Lower lobe of right lung (tissue), 2 donors: ENCODE results near the gene SIVA1. TPM values are rescaled to one million over a fixed set of nuclear protein-coding genes. Genes with fewer than 3 reads are reported as not detected.

ENCODE experiments used
- ATAC-seq, 2 donors: fragments of 200-7000 bp; cut with Tn5 transposase; one replicate each; pipeline ENCODE4 v1.9.1; 2020 to 2022; ENCODE audit warnings: mild to moderate bottlenecking in 2 of 2, moderate library complexity in 2 of 2
- DNase-seq: peaks from one replicate; pipeline ENCODE4 v3.0.0-alpha.2; 2020
- H3K27ac ChIP-seq: fragments of 200-600 bp; one replicate; pipeline ENCODE4 v1.8.0; 2022
- H3K27me3 ChIP-seq: fragments of 200-600 bp; one replicate; pipeline ENCODE4 v1.8.0; 2022; ENCODE audit warnings: low read depth
- H3K36me3 ChIP-seq: fragments of 200-600 bp; one replicate; pipeline ENCODE4 v1.8.0; 2022; ENCODE audit warnings: mild to moderate bottlenecking
- H3K4me1 ChIP-seq: fragments of 200-600 bp; one replicate; pipeline ENCODE4 v1.8.0; 2022
- H3K4me3 ChIP-seq: fragments of 200-600 bp; one replicate; pipeline ENCODE4 v1.8.0; 2022; ENCODE audit warnings: mild to moderate bottlenecking
- H3K9me3 ChIP-seq: fragments of 200-600 bp; one replicate; pipeline ENCODE4 v1.8.0; 2022
- CTCF ChIP-seq: fragments of 200-600 bp; IDR thresholded peaks from one replicate; pipeline ENCODE4 v1.8.0; 2022; ENCODE audit warnings: antibody characterized with exemption, mild to moderate bottlenecking
- intact Hi-C: fragments of 100-400 bp; cut with DNase I; formaldehyde crosslinking; loops from one replicate; pipeline ENCODE4 v1.11.0; 2022
- total RNA-seq: library from RNA; stranded (reverse); fragmentation: NEBNext Ultra II Directional; extraction: Animal tissue kit (Norgen Biotek cat#: 25700); gene quantifications from one replicate; pipeline ENCODE4 v1.2.1, GENCODE V29; 2021
- donor health status: DM: no; HTN: yes; CAD: no; lungs with severe emphysema.

SIVA1 gene
- total RNA-seq, 1 donor from 2014 or later, result 66.3 TPM

DNA sequence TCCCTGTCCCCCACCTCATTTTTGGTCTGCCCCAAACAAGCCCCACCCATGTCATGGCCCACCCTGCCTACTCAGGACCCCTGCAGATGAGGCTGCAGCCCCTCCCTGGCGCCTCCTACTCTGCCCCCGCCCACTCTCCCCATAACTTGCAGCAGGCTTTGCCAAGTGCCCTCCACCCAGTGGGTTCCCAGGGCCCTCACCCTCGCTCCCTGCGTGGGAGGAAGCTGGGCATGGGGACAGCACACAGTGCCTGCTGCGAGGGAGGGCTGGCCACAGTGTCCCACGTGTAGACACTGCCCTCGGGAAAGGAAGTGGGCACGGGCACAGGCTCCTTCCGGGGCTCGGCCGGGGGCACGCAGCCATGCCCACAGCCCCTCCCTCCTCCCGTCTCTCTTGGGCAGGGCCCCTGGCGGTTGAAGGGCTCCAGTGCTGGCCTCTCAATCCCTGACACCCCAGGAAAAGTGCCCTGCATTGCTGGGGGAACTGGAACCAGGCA is 33.2 kb downstream of the SIVA1 start:
- Histone ChIP-seq H3K4me1 (peaks cover 71% of the 10 kb centered on the region), H3K4me3 (no peak overlapping the region), H3K9me3 (no peaks in the 10 kb centered on the region), H3K36me3 (peaks cover 42% of the 10 kb centered on the region), H3K27me3 (no peaks in the 10 kb centered on the region), H3K27ac (peak overlapping the region; percentile 67)
- intact Hi-C loops, result no loop called here
- peak; percentile 31 for TF ChIP-seq CTCF
- ATAC-seq (peak; percentile 75 to 80), DNase-seq (peak; percentile 84)

GRCh38 chr14:104786726-104787675 is 34.1 kb downstream of the SIVA1 start:
- Histone ChIP-seq H3K9me3 (no peaks in the 10 kb centered on the region), H3K27ac (peak overlapping the region; percentile 67), H3K36me3 (peaks cover 49% of the 10 kb centered on the region), H3K4me3 (no peak overlapping the region), H3K4me1 (peaks cover 80% of the 10 kb centered on the region), H3K27me3 (no peaks in the 10 kb centered on the region)
- no peak for TF ChIP-seq CTCF
- DNase-seq (no peak), ATAC-seq (no peak)
- intact Hi-C loops, result no loop called here

GRCh38 chr14:104787736-104788135 is 34.8 kb downstream of the SIVA1 start:
- no peaks in the 10 kb centered on the region for H3K27me3 ChIP-seq
- H3K27ac ChIP-seq, result peak overlapping the region; percentile 67
- DNase-seq, result peak; percentile 82
- TF ChIP-seq CTCF, result no peak
- no peak overlapping the region for H3K4me3 ChIP-seq
- H3K36me3 ChIP-seq, result peaks cover 53% of the 10 kb centered on the region
- H3K4me1 ChIP-seq, result peaks cover 87% of the 10 kb centered on the region
- peak in 1 of 2 donors; percentile 29 for ATAC-seq
- intact Hi-C loops, result no loop called here
- H3K9me3 ChIP-seq, result no peaks in the 10 kb centered on the region

DNA sequence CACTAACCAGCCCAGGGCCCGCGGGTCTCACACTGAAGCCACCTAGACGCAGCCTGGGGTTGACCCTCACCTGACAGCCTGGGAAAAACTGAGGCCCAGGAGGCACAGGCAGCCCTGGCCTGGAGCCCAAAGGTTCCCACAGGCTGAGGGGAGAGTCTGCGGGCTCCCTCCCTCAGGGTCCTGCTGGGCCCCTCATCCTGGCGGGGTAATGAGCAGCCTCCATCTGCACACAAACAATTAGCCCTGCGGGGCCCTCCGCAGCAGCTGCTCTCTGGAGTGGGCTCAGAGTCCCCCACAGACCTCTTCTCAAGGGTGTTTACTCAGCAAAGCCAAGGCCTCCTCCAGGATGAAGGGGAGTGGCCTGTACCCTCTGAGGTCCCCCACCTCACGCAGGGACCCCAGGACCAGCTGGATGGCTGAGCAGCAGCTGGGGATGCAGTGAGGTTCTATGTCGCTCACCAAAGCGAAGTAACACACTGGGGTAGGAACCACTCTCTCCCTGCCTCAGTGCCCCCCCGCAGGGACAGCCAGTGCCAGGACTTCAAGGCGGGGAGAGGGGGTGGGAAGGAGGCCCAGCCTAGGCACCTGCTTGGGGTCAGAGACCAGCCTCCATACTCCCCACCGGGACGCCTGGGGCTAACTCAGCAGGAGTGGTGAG is 35.3 kb downstream of the SIVA1 start:
- peaks cover 93% of the 10 kb centered on the region for H3K4me1 ChIP-seq
- no peak for DNase-seq
- ATAC-seq, result no peak
- H3K9me3 ChIP-seq, result no peaks in the 10 kb centered on the region
- no peaks in the 10 kb centered on the region for H3K27me3 ChIP-seq
- no peak for TF ChIP-seq CTCF
- peaks cover 53% of the 10 kb centered on the region for H3K36me3 ChIP-seq
- peak overlapping the region; percentile 67 for H3K27ac ChIP-seq
- intact Hi-C loops, result no loop called here
- no peak overlapping the region for H3K4me3 ChIP-seq

DNA sequence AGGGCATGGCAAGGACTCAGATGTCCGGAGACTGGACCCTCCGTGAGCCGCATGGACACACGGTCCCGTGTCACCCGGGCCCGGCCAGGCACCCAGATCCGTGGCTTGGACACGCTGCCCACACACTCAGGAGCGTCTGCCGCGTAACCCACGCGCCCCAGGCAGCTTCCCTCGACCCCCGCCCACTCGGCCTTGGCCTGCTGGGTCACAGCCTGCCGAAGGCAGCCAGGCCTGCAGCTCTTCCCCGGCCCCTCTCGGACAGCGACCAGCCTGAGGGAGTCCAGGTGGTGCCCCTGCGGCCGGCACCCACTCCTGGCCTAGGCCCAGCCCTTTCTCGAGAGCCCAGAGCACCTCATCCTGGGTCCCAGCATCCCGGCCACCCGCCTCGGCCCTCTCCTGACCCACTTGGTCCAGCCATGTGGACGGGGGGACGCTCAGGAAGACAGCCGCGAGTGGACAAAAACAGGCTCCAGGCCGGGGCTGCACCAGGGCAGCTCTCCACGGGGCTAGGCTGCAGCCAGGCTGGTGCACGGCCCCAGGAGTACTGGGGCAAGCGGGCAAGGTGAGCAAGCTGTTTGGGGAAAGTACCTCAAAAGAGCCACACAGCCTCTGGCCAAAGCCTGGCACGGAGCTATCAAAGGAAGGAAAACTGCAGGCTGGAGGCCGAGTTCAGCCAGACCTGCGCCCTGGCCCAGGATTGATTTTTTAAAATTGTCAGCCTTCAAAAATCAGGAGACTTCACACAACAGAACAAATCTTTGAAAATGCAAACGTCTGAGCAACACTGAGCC is 36.1 kb downstream of the SIVA1 start:
- ATAC-seq (no peak), DNase-seq (no peak)
- intact Hi-C loops, result no loop called here
- Histone ChIP-seq H3K27me3 (no peaks in the 10 kb centered on the region), H3K4me1 (peaks cover 100% of the 10 kb centered on the region), H3K4me3 (no peak overlapping the region), H3K36me3 (peaks cover 53% of the 10 kb centered on the region), H3K27ac (no peak overlapping the region), H3K9me3 (no peaks in the 10 kb centered on the region)
- no peak for TF ChIP-seq CTCF
